ENCODE data around the gene APOA4. TPM values are rescaled to one million over a fixed set of nuclear protein-coding genes. Genes with fewer than 3 reads are reported as not detected.
"Not testable (repeated sequence)": the region's sequence is repeated elsewhere in the genome, so short reads cannot be mapped to it uniquely, and the experiment has no call there.

APOA4 gene
- total RNA-seq, 1 experiment from 2014 or later = not detected

DNA sequence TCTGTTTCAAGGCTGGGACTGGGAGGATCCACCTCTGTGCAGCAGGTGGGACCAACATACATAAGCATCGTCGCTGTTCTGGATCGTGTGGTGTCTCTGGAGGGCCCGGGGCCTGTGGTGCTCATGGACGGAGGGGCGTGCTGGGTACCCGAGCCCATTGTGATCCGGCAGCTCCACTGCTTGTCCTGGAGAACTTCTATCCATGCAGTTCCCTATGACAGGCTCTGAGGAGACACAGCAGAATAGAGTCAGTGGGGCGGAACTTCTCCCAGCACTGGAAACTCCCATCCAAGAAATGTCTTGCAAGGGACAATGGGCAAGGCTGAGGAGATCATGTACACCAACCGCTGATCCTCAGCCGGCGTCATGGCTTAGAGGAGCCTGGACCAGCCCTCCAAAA, 26.0 kb upstream of the APOA4 start:
- no peak for DNase-seq (ENCODE audit: low read depth)

DNA sequence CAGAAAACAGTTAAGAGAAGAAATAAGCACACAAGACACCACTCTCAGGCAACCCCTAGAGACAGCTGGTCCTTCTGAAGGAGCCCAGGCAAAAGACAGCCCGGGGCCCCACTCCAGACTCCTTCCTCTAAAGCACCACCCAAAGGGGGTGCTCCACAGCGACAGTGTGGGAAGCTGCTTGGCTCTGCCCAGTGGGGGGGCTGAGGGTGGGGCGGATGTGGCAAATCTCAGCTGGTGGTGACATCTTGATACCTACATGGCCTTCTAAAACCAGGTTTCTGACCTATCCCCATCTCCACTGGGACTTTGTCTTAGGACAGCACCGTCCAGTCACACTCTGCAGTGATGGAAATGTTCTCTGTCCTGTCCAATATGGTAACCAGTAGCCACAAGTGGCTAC, 24.5 kb upstream of the APOA4 start:
- no peak for DNase-seq (ENCODE audit: low read depth)

DNA sequence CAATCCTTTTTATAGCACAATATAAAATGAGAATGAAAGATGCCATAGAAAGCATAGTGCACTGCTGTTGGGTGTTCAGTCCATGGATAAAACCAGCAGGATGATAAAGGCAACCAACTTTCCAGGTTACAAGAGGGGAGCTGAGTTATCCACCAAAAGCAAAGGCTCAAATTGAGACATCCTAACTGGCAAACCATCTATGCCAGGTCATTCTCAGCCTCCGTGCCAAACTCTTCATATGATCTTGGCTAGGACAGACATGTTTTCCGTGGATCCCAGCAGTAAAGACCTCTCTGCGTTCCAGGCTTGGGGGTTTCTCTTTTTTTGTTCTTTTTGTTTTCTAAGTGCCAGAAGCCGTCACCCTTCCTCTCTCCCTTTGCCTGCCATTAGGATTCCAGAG, 21.6 kb upstream of the APOA4 start:
- no peak for DNase-seq (ENCODE audit: low read depth)

DNA sequence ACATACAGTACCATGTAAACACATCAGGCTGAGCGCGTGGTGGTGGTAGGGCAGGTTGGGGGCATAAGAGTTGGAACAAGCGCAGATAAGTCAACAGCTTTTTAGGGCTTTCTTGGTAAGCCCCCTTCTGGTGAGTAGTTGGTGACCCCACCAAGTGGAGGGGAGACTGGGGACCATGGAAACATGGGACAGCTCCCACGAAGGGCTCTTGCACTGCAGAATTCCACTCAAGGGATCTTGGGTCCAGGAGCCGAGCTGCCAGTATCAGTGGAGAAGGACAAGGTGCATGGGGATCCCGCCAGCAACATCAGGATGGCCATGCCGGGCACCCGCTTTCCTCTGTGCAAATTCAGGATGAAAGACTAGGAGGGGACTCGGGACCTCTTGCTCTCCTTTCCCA, 20.6 kb upstream of the APOA4 start:
- no peak for DNase-seq (ENCODE audit: low read depth)

DNA sequence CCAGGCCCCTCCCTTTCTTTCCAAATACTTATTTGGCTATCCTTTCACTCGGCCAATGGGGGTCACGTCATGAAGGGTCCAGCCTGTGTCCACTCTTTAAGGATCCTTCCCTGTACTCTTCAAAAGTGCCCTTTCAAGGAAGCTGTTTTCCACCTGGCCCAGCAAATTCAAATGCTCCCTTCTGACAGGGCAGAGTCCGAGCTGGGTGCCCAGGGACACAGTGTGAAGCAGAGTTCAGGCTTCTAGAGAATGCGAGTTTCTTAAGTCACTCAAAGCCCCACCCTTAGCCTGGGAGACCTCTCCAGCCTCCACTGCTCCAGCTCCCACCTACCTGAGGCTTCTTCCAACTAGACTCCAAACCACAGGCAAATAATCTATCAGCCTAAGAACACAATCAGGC, 19.8 kb upstream of the APOA4 start:
- no peak for DNase-seq (ENCODE audit: low read depth)

DNA sequence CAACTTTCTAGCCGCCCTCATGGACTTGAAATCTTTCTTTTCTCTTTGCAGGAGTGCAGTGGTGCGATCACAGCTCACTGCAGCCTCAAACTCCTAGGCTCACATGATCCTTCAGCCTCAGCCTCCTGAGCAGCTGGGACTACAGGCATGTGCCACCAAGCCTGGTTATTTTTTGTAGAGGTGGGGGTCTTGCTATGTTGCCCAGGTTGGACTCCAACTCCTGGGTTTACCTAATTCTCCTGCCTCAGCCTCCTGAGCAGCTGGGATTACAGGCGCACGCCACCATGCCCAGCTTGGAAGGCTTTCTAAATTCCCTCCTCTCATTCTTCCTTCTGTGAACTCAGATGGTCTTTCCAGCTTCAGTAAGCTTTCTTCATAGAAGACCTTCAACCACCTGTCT, 19.0 kb upstream of the APOA4 start:
- DNase-seq (ENCODE audit: low read depth) = no peak

DNA sequence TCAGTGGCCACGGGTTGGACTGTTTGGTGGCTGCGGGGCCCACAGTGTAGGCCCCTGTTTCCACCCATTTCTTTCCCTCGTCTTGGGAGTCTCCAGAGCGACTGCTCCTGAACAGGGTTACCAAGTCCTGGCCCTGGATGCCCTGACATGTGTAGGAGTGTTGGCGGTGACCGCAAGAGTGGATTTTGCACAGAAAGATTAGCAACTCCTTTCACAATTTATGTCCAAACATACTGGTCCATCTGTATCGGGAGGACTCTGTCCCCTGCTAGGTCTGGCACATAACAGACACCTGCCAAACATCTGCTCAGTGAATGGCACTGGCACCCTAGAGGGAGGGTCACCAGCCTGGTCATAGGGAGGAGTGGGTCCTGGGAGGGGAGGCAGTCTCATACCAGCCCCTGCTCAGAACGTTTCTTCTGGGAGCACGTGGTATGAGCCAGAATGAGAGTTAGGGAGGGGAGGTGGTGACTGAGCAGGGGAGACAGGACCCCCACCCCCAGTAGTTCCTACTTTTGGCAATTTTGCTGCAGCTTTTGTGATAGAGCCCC, 17.7 kb upstream of the APOA4 start:
- DNase-seq (ENCODE audit: low read depth) = no peak

DNA sequence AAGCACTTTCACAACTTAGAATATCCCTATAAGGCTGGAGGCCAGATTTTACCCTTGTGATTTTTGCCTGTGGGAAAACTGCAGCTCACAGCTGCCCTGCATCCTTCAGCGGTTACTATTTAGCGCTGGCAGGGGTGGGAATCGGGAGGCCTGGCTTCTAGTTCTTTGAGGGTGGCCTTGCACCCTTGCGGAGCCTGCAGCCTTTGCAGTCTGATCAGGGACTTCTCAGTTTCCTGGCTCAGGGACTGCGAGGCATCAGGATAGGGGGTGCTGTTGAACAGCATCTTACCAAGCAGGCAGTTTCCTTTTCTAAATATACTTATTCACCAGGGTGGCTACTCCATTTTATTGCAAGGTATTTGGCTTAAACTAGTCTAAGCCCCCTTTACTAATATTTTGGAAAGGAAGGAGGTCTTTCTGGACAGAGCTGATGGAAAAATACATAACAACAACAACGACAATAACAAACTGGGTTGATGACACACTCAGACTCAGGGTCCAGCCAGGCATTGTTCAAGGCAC, 17.2 kb upstream of the APOA4 start:
- DNase-seq (ENCODE audit: low read depth) = no peak

DNA sequence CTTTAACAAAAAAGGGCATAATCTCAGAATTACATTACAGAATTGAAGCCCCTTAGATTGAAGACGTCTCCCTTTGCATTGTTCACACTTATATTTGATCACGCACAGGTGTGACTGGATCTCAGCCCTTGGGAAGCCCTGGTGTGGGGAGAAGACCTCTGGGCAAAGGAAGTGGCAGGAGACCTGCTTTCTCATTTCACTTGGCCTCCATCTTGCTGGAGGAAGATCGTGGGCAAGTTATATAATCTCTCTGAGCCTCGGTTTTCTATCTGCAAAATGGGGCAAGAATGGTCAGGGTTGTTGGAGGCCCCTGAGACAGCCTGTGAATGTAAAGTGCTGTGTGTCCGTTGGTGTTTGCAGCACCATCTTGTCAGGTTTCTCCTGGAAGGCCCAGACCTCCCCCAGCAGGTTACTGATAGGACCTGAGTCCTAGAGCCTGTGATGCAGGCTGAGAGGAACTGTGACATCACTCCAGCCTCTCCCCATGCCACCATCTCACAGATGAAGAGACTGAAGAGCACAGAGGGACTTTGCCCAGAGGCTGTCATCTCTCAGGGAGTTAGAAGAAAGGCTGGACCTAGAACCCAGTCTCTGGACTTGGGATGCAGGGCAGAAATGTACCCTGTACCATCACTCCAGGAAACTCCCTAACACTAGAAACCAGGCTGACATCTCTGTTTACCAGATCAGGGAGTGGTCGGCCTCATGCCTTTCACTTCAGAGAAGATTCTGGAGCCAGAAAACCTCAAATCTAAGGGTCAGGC, 15.4 kb upstream of the APOA4 start:
- DNase-seq (ENCODE audit: low read depth) = no peak

DNA sequence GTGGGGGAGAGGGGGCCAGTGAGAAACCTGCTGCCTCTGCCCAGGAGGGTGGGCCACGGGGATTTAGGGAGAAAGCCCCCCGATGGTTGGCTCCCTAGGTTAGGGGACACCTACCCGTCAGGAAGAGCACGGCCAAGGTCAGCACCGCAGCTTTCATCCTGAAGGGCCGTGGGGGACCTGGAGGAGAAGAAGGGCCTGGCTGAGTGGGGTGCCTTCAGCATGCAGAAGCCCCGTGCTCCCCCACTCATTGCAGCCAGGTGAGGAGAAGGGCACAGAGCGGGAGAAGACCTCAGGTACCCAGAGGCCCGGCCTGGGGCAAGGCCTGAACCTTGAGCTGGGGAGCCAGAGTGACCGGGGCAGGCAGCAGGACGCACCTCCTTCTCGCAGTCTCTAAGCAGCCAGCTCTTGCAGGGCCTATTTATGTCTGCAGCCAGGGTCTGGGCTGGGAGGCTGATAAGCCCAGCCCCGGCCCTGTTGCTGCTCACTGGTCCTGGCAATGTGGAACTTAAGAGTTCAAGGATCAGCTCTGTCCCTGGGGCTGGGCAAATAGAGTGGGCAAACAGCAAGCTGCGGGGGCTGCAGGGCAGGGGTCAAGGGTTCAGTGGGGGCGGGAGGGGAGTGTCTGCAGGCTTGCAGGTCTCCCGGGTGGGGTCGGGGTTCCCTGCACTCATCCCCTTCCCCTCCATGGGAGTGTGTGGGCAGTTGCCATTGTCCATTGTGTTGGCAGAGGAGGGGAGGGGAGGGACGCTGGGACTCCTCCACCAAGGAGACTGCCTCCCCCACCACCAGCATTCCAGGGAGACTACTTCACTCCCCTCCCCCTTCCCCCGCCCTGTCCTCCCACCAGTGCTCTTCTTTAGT, 14.4 kb upstream of the APOA4 start, which contains the start of gene APOA1:
APOA1 (minus strand) TSS at position 392 of the 861 bp plus-strand sequence; CDS start at position 157, 235 bp downstream.
- no peak for DNase-seq (ENCODE audit: low read depth)

DNA sequence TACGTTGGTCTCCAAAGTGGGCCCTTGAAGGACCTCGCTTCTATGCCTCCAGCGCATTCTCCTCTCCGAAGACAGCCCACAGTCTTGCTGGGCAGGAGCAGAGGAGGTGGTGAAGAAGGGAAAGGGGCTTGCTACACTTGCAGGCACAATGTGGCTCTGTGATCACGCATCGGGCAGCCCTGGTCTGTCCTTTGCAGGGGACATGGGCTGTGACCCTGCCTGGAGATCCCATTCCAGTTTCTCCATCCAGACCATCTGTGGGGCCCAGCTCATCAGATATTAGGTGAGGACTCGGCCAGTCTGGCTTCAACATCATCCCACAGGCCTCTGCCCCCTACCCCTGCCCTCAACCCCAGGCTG, 13.5 kb upstream of the APOA4 start:
- DNase-seq (ENCODE audit: low read depth) = no peak

DNA sequence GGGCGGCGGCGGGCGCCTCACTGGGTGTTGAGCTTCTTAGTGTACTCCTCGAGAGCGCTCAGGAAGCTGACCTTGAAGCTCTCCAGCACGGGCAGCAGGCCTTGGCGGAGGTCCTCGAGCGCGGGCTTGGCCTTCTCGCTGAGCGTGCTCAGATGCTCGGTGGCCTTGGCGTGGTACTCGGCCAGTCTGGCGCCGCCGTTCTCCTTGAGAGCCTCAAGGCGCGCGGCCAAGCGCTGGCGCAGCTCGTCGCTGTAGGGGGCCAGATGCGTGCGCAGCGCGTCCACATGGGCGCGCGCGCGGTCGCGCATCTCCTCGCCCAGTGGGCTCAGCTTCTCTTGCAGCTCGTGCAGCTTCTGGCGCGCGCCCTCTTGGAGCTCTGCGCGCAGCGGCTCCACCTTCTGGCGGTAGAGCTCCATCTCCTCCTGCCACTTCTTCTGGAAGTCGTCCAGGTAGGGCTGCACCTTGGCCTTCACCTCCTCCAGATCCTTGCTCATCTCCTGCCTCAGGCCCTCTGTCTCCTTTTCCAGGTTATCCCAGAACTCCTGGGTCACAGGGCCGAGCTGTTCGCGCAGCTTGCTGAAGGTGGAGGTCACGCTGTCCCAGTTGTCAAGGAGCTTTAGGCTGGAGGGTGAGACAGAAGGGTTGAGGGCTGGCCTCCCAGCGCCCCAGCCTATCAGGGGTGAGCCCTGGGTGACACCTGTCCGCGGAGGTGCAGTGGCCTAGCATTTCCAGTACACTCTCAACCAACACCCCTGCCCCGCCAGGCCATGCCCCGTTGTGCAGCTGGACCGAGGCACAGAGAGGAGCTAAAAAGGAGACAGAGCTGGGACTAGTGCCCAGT, 12.9 kb upstream of the APOA4 start:
- peak; percentile 91 for DNase-seq (ENCODE audit: low read depth)

DNA sequence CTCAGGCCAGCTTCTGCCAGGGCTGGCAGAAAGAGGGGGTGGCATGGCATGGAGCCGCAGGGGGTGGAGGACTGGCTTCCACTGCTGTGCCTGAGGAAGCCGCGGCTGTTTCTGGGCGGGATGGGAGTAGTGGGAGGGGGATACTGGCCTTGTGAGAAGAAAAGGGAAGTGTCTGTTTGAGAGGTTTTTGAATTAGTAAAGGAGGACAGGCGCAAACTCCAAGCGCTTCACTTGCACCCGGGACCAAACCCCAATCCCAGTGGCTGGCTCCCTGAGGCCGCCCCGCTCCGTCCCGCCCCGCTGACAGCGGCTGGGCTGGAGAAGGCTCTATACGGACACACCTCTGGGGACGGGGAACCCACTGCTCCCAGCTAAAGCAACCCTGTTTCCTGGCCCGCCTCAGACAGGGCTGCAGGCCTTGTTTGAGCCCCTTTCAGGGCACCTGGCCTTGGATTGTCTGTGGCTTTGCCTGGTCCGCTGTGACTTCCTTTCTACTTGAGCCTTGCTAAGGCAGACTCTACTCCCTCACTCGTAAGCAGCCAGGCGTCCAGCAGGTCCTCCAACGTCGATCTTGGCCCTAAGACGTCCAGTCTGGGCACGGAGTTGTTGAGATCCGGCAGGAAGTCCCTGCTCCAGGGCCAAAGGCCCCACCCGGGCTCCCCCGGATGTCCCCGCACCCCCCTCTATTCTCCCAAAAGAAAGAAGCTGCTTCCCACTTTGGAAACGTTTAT, 12.1 kb upstream of the APOA4 start:
- no peak for DNase-seq (ENCODE audit: low read depth)

DNA sequence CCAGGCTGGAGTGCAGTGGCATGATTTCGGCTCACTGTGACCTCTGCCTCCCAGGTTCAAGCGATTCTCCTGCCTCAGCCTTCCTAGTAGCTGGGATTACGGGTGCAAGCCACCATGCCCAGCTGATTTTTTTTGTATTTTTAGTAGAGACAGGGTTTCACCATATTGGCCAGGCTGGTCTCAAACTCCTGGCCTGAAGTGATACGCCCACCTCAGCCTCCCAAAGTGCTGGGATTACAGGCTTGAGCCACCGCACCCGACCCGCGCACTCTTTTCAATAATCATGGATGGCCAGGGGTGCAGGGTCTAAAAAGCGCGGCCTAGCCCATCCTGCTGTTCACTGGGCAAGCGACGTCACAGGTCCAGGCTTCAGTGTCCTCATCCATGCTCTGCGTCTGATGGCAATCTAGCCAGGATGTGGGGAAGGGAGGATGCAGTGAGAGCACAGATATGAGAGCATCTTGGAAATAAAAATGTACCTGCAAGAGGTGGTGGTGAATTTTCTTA, 11.5 kb upstream of the APOA4 start:
- not testable (repeated sequence) for DNase-seq (ENCODE audit: low read depth)

DNA sequence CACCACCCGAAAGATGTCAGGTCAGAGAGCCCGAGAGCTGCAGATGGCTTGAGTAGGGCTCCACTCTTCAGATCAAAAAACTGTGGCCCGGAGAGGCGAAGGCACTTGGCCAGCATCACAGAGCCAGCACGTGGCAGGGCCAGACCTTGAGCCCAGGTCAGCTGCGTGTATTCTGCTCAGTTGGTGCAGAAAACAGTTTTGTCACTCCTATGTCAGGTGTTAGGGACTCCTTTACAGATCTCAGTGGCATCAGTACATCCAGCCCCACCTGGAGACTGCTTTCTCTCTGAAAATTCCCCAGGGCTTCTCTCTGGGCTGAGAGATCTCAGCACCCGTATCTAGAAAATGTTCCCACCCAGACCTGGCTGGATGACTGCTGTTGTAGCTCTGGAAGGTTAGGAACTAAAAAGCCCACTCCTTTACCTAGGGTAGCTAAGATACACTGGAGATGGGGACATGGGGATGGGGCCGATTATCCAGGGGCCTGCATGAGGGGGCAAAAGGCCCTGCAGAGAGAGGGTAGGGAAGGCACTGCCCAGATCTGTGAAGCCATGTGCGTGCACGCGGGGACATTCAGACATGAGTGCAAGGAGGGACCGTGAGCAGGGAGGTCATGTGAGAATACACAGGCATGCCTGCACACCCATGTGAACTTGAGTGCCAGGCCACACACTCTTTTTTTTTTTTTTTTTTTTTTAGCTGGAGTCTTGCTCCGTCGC, 10.9 kb upstream of the APOA4 start:
- no peak for DNase-seq (ENCODE audit: low read depth)

DNA sequence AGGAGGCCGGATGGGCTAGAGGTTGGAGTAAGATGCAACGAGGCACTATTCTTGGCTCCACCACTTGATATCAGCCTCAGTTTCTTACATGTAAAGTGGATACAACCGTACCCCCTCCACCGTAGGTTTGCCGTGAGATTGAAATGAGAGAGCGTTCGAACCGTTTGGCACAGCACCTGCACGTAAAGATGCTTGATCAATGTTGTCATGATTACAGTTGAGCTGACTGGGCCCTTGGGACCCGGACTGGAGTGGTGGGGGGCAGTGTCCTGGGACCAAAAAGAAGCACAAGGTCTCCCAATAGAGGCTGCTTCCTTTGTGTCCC, 10.3 kb upstream of the APOA4 start:
- DNase-seq (ENCODE audit: low read depth) = no peak

DNA sequence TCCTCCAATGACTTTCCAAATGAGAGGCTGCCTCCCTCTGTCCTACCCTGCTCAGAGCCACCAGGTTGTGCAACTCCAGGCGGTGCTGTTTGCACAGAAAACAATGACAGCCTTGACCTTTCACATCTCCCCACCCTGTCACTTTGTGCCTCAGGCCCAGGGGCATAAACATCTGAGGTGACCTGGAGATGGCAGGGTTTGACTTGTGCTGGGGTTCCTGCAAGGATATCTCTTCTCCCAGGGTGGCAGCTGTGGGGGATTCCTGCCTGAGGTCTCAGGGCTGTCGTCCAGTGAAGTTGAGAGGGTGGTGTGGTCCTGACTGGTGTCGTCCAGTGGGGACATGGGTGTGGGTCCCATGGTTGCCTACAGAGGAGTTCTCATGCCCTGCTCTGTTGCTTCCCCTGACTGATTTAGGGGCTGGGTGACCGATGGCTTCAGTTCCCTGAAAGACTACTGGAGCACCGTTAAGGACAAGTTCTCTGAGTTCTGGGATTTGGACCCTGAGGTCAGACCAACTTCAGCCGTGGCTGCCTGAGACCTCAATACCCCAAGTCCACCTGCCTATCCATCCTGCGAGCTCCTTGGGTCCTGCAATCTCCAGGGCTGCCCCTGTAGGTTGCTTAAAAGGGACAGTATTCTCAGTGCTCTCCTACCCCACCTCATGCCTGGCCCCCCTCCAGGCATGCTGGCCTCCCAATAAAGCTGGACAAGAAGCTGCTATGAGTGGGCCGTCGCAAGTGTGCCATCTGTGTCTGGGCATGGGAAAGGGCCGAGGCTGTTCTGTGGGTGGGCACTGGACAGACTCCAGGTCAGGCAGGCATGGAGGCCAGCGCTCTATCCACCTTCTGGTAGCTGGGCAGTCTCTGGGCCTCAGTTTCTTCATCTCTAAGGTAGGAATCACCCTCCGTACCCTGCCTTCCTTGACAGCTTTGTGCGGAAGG, 9.5 kb upstream of the APOA4 start:
- DNase-seq (ENCODE audit: low read depth) = no peak

DNA sequence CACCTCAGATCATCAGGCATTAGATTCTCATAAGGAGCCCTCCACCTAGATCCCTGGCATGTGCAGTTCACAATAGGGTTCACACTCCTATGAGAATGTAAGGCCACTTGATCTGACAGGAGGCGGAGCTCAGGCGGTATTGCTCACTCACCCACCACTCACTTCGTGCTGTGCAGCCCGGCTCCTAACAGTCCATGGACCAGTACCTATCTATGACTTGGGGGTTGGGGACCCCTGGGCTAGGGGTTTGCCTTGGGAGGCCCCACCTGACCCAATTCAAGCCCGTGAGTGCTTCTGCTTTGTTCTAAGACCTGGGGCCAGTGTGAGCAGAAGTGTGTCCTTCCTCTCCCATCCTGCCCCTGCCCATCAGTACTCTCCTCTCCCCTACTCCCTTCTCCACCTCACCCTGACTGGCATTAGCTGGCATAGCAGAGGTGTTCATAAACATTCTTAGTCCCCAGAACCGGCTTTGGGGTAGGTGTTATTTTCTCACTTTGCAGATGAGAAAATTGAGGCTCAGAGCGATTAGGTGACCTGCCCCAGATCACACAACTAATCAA, 8.8 kb upstream of the APOA4 start:
- DNase-seq (ENCODE audit: low read depth) = no peak
